NCI-H748 (cell line): ENCODE data around the gene AGO3.

ENCODE experiments used
- DNase-seq: peaks from one replicate; lab custom pipeline; 2025; ENCODE audit not compliant: unreplicated experiment; lab: John Stamatoyannopoulos, UW

AGO3 gene

GRCh38 chr1:36119456-36119855 lies 188.6 kb downstream of the AGO3 start:
- DNase-seq, result no peak
